ENCODE measurements around the gene GRB10. TPM values are rescaled to one million over a fixed set of nuclear protein-coding genes. Genes with fewer than 3 reads are reported as not detected.

GRB10 gene
- polyA plus RNA-seq, 2 of the 4 experiments (the other 2 are of a cell fraction), result 23.2 to 37.0 TPM

- TF ChIP-seq RNF2 (IDR thresholded peaks at IDR 0.05; ENCODE audit: borderline replicate concordance, low read depth) (no peak), NR3C1 (IDR thresholded peaks at IDR 0.05) (no peak), RAD21 (conservative IDR thresholded peaks at IDR 0.05 in 1 of 2, IDR thresholded peaks at IDR 0.05 in 1 of 2) (no peak), CBX8 (IDR thresholded peaks at IDR 0.05) (no peak), HEYL (CRISPR knock-in tag; IDR thresholded peaks at IDR 0.05) (no peak), HDAC2 (IDR thresholded peaks at IDR 0.05) (no peak), JUN (IDR thresholded peaks at IDR 0.05) (no peak), ZSCAN20 (CRISPR knock-in tag; IDR thresholded peaks at IDR 0.05) (no peak), MAFK (IDR thresholded peaks at IDR 0.05; ENCODE audit: partially characterized antibody) (no peak), FOXS1 (CRISPR knock-in tag; IDR thresholded peaks at IDR 0.05) (no peak), ZFP36 (IDR thresholded peaks at IDR 0.05; ENCODE audit: borderline replicate concordance, partially characterized antibody) (no peak), KDM5A (IDR thresholded peaks at IDR 0.05) (no peak), BCL3 (IDR thresholded peaks at IDR 0.05) (no peak), USF2 (IDR thresholded peaks at IDR 0.05) (no peak), MAZ (IDR thresholded peaks at IDR 0.05; ENCODE audit: borderline replicate concordance, low read depth, low read length) (no peak), RARB (CRISPR knock-in tag; IDR thresholded peaks at IDR 0.05) (no peak), ELK1 (IDR thresholded peaks at IDR 0.05; ENCODE audit: low read depth, low read length) (no peak), CTCF (IDR thresholded peaks at IDR 0.05) (no peak)
- Histone ChIP-seq H3K9me3 (0 out of 3 replicates have a peak, but pooled peaks cover 4% of the 10 kb centered on the region), H3K4me1 (peaks cover 23% of the 10 kb centered on the region), H3K4me3 (no peak overlapping the region), H3K4me2 (no peak overlapping the region), H3K27ac (no peak overlapping the region)
- no peak for DNase-seq (ENCODE audit: low read depth in 1 of 2, low spot score in 1 of 2)
- ATAC-seq, result no peak
- POLR2A ChIA-PET, result no interaction called here
- WGBS (ENCODE audit: missing lambda C conversion rate), result 79% methylated on average over 10 of the region's 10 CpGs
- no peak for FAIRE-seq
- CTCF ChIA-PET, result interaction anchor here (0.8 to 3.0 kb wide), 7 partner anchors 13 to 373 kb away, joined by 3 to 17 read pairs (median 3); no protein-coding TSS in a partner anchor
Observed at GRCh38 chr7:50768485-50769474, 13.9 kb downstream of the GRB10 start.

GRCh38 chr7:50766849-50767207 lies 15.9 kb downstream of the GRB10 start:
- FAIRE-seq, result no peak
- H3K27ac ChIP-seq, result peak overlapping the region in 1 of 2 experiments; percentile 47; a peak in 1 of 6 replicates
- TF ChIP-seq ZFP36 (IDR thresholded peaks at IDR 0.05; ENCODE audit: borderline replicate concordance, partially characterized antibody) (no peak), FOSL2 (IDR thresholded peaks at IDR 0.05) (no peak), FOSL2 (CRISPR knock-in tag; IDR thresholded peaks at IDR 0.05) (peak; percentile 41)
- H3K9me3 ChIP-seq, result 0 out of 3 replicates have a peak, but pooled peaks cover 4% of the 10 kb centered on the region
- ChIA-PET POLR2A (no interaction called here), CTCF (no interaction called here)
- H3K4me2 ChIP-seq, result peak overlapping the region; percentile 40
- peaks cover 23% of the 10 kb centered on the region for H3K4me1 ChIP-seq
- ATAC-seq, result peak; percentile 20 to 63; a peak in 4 of 6 replicates
- DNase-seq (ENCODE audit: low read depth in 1 of 2, low spot score in 1 of 2), result no peak
- WGBS (ENCODE audit: missing lambda C conversion rate), result 44% methylated on average over 2 of the region's 2 CpGs
- H3K4me3 ChIP-seq, result no peak overlapping the region

All from A549 (cell line).